ENCODE measurements around the gene KCNB1.

Gene KCNB1

GRCh38 chr20:49430320-49430719 lies 52.1 kb downstream of the KCNB1 start:
- Histone ChIP-seq H3K9me3 (ENCODE audit: insufficient read depth, low read depth, low read length) (no peaks in the 10 kb centered on the region), H3K9ac (ENCODE audit: low read depth, low read length) (no peak overlapping the region), H3K27me3 (ENCODE audit: insufficient read depth, low read length) (peaks cover 4% of the 10 kb centered on the region; the same call in 1 of the 2 replicates), H3K4me3 (ENCODE audit: low read length) (no peak overlapping the region), H3K4me1 (ENCODE audit: insufficient read depth, low read length) (no peaks in the 10 kb centered on the region), H3K27ac (ENCODE audit: low read length) (no peak overlapping the region), H3K36me3 (ENCODE audit: insufficient read depth, low read depth, low read length) (no peaks in the 10 kb centered on the region)

DNA sequence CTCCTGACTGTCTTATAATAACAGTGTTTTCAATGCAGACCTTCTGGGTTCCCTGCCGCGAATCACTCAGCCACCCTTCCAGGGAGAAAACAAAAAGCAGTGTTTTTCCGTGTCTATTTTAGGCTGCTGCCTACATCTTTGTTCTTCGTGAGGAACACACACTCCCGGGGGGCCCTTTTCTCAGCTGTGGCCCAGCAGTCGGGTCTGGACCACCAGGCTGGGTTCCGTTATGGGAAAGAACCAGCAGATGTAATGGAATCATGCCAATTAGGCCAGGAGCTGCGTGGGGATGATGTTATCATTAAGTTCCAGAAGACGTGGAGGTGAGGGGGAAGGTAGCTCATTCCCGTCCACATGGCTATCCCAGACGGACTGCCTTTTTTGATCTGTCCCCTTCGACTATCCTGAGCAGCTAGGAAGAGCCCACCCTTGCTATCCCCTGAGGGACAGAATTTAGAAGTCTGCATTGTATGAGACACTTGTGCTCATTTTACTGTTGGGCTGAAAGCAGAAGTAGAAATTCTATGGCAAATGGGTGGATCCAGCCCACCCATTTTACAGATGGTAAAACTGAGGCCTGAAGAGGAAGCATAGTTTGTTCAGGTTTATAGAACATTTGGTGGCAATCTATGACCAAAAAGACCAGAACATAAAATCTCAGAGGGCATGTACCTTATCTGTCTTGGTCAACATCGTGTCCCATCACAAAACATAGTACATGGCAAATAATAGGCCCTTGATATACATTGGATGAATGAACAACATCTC lies 54.5 kb downstream of the KCNB1 start:
- Histone ChIP-seq H3K27ac (ENCODE audit: low read length) (no peak overlapping the region), H3K9me3 (ENCODE audit: insufficient read depth, low read depth, low read length) (no peaks in the 10 kb centered on the region), H3K27me3 (ENCODE audit: insufficient read depth, low read length) (peaks cover 4% of the 10 kb centered on the region; the same call in 1 of the 2 replicates), H3K4me3 (ENCODE audit: low read length) (no peak overlapping the region), H3K9ac (ENCODE audit: low read depth, low read length) (no peak overlapping the region), H3K4me1 (ENCODE audit: insufficient read depth, low read length) (no peaks in the 10 kb centered on the region), H3K36me3 (ENCODE audit: insufficient read depth, low read depth, low read length) (no peaks in the 10 kb centered on the region)

- peaks cover 4% of the 10 kb centered on the region; the same call in 1 of the 2 replicates for H3K27me3 ChIP-seq (ENCODE audit: insufficient read depth, low read length)
- H3K27ac ChIP-seq (ENCODE audit: low read length) = no peak overlapping the region
- no peak overlapping the region for H3K9ac ChIP-seq (ENCODE audit: low read depth, low read length)
- H3K4me1 ChIP-seq (ENCODE audit: insufficient read depth, low read length) = no peaks in the 10 kb centered on the region
- H3K36me3 ChIP-seq (ENCODE audit: insufficient read depth, low read depth, low read length) = no peaks in the 10 kb centered on the region
- no peaks in the 10 kb centered on the region for H3K9me3 ChIP-seq (ENCODE audit: insufficient read depth, low read depth, low read length)
- no peak overlapping the region for H3K4me3 ChIP-seq (ENCODE audit: low read length)
These were observed 55.6 kb downstream of the KCNB1 start for GRCh38 chr20:49426873-49427272.

GRCh38 chr20:49426395-49426794 lies 56.1 kb downstream of the KCNB1 start:
- Histone ChIP-seq H3K27me3 (ENCODE audit: insufficient read depth, low read length) (peaks cover 4% of the 10 kb centered on the region; the same call in 1 of the 2 replicates), H3K9ac (ENCODE audit: low read depth, low read length) (no peak overlapping the region), H3K4me1 (ENCODE audit: insufficient read depth, low read length) (no peaks in the 10 kb centered on the region), H3K4me3 (ENCODE audit: low read length) (no peak overlapping the region), H3K9me3 (ENCODE audit: insufficient read depth, low read depth, low read length) (no peaks in the 10 kb centered on the region), H3K36me3 (ENCODE audit: insufficient read depth, low read depth, low read length) (no peaks in the 10 kb centered on the region), H3K27ac (ENCODE audit: low read length) (no peak overlapping the region)

GRCh38 chr20:49424536-49424935 lies 57.9 kb downstream of the KCNB1 start:
- Histone ChIP-seq H3K4me3 (ENCODE audit: low read length) (no peak overlapping the region), H3K9me3 (ENCODE audit: insufficient read depth, low read depth, low read length) (no peaks in the 10 kb centered on the region), H3K27ac (ENCODE audit: low read length) (no peak overlapping the region), H3K27me3 (ENCODE audit: insufficient read depth, low read length) (no peaks in the 10 kb centered on the region), H3K4me1 (ENCODE audit: insufficient read depth, low read length) (no peaks in the 10 kb centered on the region), H3K9ac (ENCODE audit: low read depth, low read length) (no peak overlapping the region), H3K36me3 (ENCODE audit: insufficient read depth, low read depth, low read length) (no peaks in the 10 kb centered on the region)

- H3K27me3 ChIP-seq (ENCODE audit: insufficient read depth, low read length) = no peaks in the 10 kb centered on the region
- no peak overlapping the region for H3K4me3 ChIP-seq (ENCODE audit: low read length)
- H3K9me3 ChIP-seq (ENCODE audit: insufficient read depth, low read depth, low read length) = no peaks in the 10 kb centered on the region
- no peaks in the 10 kb centered on the region for H3K4me1 ChIP-seq (ENCODE audit: insufficient read depth, low read length)
- no peak overlapping the region for H3K9ac ChIP-seq (ENCODE audit: low read depth, low read length)
- H3K36me3 ChIP-seq (ENCODE audit: insufficient read depth, low read depth, low read length) = no peaks in the 10 kb centered on the region
- no peak overlapping the region for H3K27ac ChIP-seq (ENCODE audit: low read length)
These were observed 60.3 kb downstream of the KCNB1 start for GRCh38 chr20:49422161-49422560.

GRCh38 chr20:49420811-49421295 lies 61.6 kb downstream of the KCNB1 start:
- Histone ChIP-seq H3K36me3 (ENCODE audit: insufficient read depth, low read depth, low read length) (no peaks in the 10 kb centered on the region), H3K4me3 (ENCODE audit: low read length) (no peak overlapping the region), H3K9me3 (ENCODE audit: insufficient read depth, low read depth, low read length) (no peaks in the 10 kb centered on the region), H3K4me1 (ENCODE audit: insufficient read depth, low read length) (no peaks in the 10 kb centered on the region), H3K9ac (ENCODE audit: low read depth, low read length) (no peak overlapping the region), H3K27me3 (ENCODE audit: insufficient read depth, low read length) (no peaks in the 10 kb centered on the region), H3K27ac (ENCODE audit: low read length) (no peak overlapping the region)

DNA sequence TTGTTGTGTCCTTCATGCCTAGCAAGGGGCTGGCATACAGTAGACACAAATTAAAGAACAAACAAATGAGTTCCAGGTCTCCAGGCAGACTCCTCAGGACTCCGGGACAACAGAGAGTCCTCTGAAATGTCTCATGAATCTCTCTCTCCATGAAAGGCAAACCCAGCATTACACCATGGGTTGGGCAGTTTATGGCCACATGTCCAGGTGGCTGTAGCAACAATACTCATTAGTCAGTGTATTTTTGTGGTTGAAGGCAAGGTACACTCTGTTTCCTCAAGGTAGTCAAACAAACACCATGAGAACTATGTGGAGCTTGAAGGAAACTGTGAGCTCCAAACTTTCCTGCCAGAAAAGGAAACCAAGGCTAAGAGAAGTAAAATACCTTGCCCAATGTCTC lies 62.2 kb downstream of the KCNB1 start:
- H3K9ac ChIP-seq (ENCODE audit: low read depth, low read length) = no peak overlapping the region
- no peaks in the 10 kb centered on the region for H3K36me3 ChIP-seq (ENCODE audit: insufficient read depth, low read depth, low read length)
- H3K27ac ChIP-seq (ENCODE audit: low read length) = no peak overlapping the region
- H3K4me1 ChIP-seq (ENCODE audit: insufficient read depth, low read length) = no peaks in the 10 kb centered on the region
- no peaks in the 10 kb centered on the region for H3K9me3 ChIP-seq (ENCODE audit: insufficient read depth, low read depth, low read length)
- H3K4me3 ChIP-seq (ENCODE audit: low read length) = no peak overlapping the region
- no peaks in the 10 kb centered on the region for H3K27me3 ChIP-seq (ENCODE audit: insufficient read depth, low read length)

- no peaks in the 10 kb centered on the region for H3K4me1 ChIP-seq (ENCODE audit: insufficient read depth, low read length)
- no peak overlapping the region for H3K4me3 ChIP-seq (ENCODE audit: low read length)
- H3K27ac ChIP-seq (ENCODE audit: low read length) = no peak overlapping the region
- H3K9ac ChIP-seq (ENCODE audit: low read depth, low read length) = no peak overlapping the region
- no peaks in the 10 kb centered on the region for H3K27me3 ChIP-seq (ENCODE audit: insufficient read depth, low read length)
- no peaks in the 10 kb centered on the region for H3K36me3 ChIP-seq (ENCODE audit: insufficient read depth, low read depth, low read length)
- no peaks in the 10 kb centered on the region for H3K9me3 ChIP-seq (ENCODE audit: insufficient read depth, low read depth, low read length)
These were observed 62.7 kb downstream of the KCNB1 start for GRCh38 chr20:49419785-49420184.

DNA sequence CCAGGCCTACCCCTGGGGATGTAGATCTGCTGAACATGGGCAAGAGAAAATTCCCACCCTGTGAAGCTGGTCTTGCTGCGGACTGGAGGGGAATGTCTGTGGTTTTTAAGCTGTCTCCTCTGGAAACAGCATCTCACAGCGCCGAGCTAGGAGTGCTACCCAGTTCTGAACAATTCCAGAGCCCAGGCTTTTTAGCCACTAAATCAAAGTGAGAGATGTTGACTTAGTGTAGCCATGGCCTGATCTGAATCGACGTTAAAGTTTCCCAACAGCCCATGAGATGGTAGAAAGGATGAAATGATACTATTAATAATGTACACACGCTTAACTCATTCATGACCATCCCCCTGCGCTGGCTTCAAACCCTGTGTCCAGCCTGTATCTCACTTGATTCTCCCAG lies 63.7 kb downstream of the KCNB1 start:
- H3K4me3 ChIP-seq (ENCODE audit: low read length) = no peak overlapping the region
- no peaks in the 10 kb centered on the region for H3K27me3 ChIP-seq (ENCODE audit: insufficient read depth, low read length)
- no peaks in the 10 kb centered on the region for H3K36me3 ChIP-seq (ENCODE audit: insufficient read depth, low read depth, low read length)
- H3K9ac ChIP-seq (ENCODE audit: low read depth, low read length) = no peak overlapping the region
- H3K27ac ChIP-seq (ENCODE audit: low read length) = no peak overlapping the region
- no peaks in the 10 kb centered on the region for H3K4me1 ChIP-seq (ENCODE audit: insufficient read depth, low read length)
- no peaks in the 10 kb centered on the region for H3K9me3 ChIP-seq (ENCODE audit: insufficient read depth, low read depth, low read length)

- Histone ChIP-seq H3K4me3 (ENCODE audit: low read length) (no peak overlapping the region), H3K27me3 (ENCODE audit: insufficient read depth, low read length) (no peaks in the 10 kb centered on the region), H3K4me1 (ENCODE audit: insufficient read depth, low read length) (no peaks in the 10 kb centered on the region), H3K9ac (ENCODE audit: low read depth, low read length) (no peak overlapping the region), H3K36me3 (ENCODE audit: insufficient read depth, low read depth, low read length) (no peaks in the 10 kb centered on the region), H3K9me3 (ENCODE audit: insufficient read depth, low read depth, low read length) (no peaks in the 10 kb centered on the region), H3K27ac (ENCODE audit: low read length) (no peak overlapping the region)
These were observed 64.5 kb downstream of the KCNB1 start for GRCh38 chr20:49417843-49418555.

DNA sequence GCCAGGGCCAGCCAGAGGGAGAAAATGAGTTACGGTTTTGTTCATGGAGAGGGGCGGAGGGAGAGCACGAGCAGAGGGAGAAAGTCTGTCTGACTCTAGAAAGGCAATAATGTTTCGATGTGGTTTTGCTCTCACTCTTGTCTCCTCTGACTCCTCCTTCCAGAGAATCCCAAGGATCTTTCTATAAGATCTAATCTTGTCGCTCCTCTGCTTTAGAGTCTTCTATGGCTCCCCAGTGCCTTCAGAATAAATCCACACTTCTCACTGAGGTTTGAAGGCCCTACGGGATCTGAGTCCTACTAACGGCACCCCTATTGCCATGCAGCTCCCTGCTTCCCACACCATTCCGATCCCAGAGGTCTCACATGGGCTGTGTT lies 66.8 kb downstream of the KCNB1 start:
- Histone ChIP-seq H3K27ac (ENCODE audit: low read length) (no peak overlapping the region), H3K4me3 (ENCODE audit: low read length) (no peak overlapping the region), H3K9ac (ENCODE audit: low read depth, low read length) (no peak overlapping the region), H3K4me1 (ENCODE audit: insufficient read depth, low read length) (no peaks in the 10 kb centered on the region), H3K9me3 (ENCODE audit: insufficient read depth, low read depth, low read length) (no peaks in the 10 kb centered on the region), H3K27me3 (ENCODE audit: insufficient read depth, low read length) (no peaks in the 10 kb centered on the region), H3K36me3 (ENCODE audit: insufficient read depth, low read depth, low read length) (no peaks in the 10 kb centered on the region)

Data from iPS-20b (cell line).